OCI-LY3 (cell line): Measurements from ENCODE around the gene OSTF1.

ENCODE experiments used
- CTCF ChIP-seq: fragments of 200-600, 300-600 bp; sonication (generic); IDR thresholded peaks from 2 replicates; pipeline ENCODE4 v1.5.1; 2014; ENCODE audit warnings: antibody characterized with exemption, low read length, low read depth
- EZH2phosphoT487 ChIP-seq: fragments of 200-600 bp; shearing (Covaris generic); IDR thresholded peaks from 2 replicates; pipeline ENCODE4 v1.6.1; 2018; ENCODE audit warnings: antibody characterized with exemption, mixed run types, low read depth

- TF ChIP-seq CTCF = no peak
- TF ChIP-seq EZH2phosphoT487 = no peak
Observed at GRCh38 chr9:75140261-75140660, 51.9 kb downstream of the OSTF1 start.
